ENCODE data around the gene EDDM3A. TPM values are rescaled to one million over a fixed set of nuclear protein-coding genes. Genes with fewer than 3 reads are reported as not detected.

EDDM3A gene
- polyA plus RNA-seq, 1 donor from 2014 or later: not detected

GRCh38 chr14:20787025-20787424, 41.3 kb downstream of the EDDM3A start:
- no peaks in the 10 kb centered on the region for H3K79me2 ChIP-seq (replicated peaks; ENCODE audit: insufficient read depth, low read length)
- H3K9me3 ChIP-seq (ENCODE audit: low read length): no peaks in the 10 kb centered on the region
- H3K4me2 ChIP-seq (ENCODE audit: low read length): no peak overlapping the region
- no peaks in the 10 kb centered on the region for H3K36me3 ChIP-seq (ENCODE audit: insufficient read depth, low read length)
- no peaks in the 10 kb centered on the region for H3K9me2 ChIP-seq (ENCODE audit: insufficient read depth, low read length)
- no peak overlapping the region for H2AFZ ChIP-seq (ENCODE audit: low read depth, low read length)
- H4K20me1 ChIP-seq (ENCODE audit: insufficient read depth): no peaks in the 10 kb centered on the region
- H3K4me3 ChIP-seq (ENCODE audit: low read length): no peak overlapping the region
- no peak overlapping the region for H3K27ac ChIP-seq (ENCODE audit: low read length)
- H3F3A ChIP-seq (ENCODE audit: insufficient read depth, low read length, poor library complexity, severe bottlenecking): no peaks in the 10 kb centered on the region
- H3K27me3 ChIP-seq (ENCODE audit: insufficient read depth, low read depth, low read length): no peaks in the 10 kb centered on the region
- TF ChIP-seq POLR2AphosphoS5 (IDR thresholded peaks at IDR 0.05) (no peak), SMC3 (conservative IDR thresholded peaks at IDR 0.05; ENCODE audit: poor library complexity) (no peak), MXI1 (conservative IDR thresholded peaks at IDR 0.05; ENCODE audit: poor library complexity, severe bottlenecking) (no peak), RAD21 (conservative IDR thresholded peaks at IDR 0.05) (no peak), CTCF (IDR thresholded peaks at IDR 0.05; ENCODE audit: poor library complexity, severe bottlenecking) (no peak), EZH2 (IDR thresholded peaks at IDR 0.05; ENCODE audit: borderline replicate concordance, insufficient read depth, low read length, poor library complexity, severe bottlenecking) (no peak), TAF1 (IDR thresholded peaks at IDR 0.05; ENCODE audit: low read depth) (no peak), EP300 (conservative IDR thresholded peaks at IDR 0.05; ENCODE audit: poor library complexity, severe bottlenecking) (no peak)
- TF ChIP-seq, protein P1, sequence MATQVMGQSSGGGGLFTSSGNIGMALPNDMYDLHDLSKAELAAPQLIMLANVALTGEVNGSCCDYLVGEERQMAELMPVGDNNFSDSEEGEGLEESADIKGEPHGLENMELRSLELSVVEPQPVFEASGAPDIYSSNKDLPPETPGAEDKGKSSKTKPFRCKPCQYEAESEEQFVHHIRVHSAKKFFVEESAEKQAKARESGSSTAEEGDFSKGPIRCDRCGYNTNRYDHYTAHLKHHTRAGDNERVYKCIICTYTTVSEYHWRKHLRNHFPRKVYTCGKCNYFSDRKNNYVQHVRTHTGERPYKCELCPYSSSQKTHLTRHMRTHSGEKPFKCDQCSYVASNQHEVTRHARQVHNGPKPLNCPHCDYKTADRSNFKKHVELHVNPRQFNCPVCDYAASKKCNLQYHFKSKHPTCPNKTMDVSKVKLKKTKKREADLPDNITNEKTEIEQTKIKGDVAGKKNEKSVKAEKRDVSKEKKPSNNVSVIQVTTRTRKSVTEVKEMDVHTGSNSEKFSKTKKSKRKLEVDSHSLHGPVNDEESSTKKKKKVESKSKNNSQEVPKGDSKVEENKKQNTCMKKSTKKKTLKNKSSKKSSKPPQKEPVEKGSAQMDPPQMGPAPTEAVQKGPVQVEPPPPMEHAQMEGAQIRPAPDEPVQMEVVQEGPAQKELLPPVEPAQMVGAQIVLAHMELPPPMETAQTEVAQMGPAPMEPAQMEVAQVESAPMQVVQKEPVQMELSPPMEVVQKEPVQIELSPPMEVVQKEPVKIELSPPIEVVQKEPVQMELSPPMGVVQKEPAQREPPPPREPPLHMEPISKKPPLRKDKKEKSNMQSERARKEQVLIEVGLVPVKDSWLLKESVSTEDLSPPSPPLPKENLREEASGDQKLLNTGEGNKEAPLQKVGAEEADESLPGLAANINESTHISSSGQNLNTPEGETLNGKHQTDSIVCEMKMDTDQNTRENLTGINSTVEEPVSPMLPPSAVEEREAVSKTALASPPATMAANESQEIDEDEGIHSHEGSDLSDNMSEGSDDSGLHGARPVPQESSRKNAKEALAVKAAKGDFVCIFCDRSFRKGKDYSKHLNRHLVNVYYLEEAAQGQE (IDR thresholded peaks at IDR 0.05; ENCODE audit: borderline replicate concordance): no peak
- no peak overlapping the region for H3K9ac ChIP-seq (ENCODE audit: low read length)

DNA sequence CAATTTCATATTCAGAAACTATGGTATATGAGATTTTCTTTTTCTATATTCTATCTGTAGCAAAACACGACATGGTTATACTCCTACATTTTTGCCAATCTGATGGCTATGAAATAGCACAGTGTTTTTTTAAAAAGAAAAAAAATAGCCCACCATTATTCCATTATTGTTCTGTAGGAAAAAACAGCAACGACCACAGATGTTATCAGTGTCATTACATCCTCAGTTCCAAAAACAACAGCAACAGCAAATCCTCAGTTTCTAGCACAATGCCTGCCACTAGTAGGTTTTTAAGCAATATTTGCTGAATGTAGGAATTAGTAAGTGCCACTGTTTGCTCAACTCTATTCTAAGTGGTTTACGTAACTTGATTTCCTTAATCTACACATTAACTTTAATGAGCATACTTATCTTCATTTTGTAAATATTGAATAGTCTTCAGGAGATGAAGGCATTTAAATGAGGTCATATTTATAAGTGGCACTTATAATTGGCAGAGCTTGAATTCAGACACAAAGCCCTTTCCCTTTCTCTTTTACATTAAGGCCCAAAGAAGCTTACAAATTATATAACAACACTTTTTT, 43.6 kb downstream of the EDDM3A start:
- H3K36me3 ChIP-seq (ENCODE audit: insufficient read depth, low read length): no peaks in the 10 kb centered on the region
- no peaks in the 10 kb centered on the region for H3K79me2 ChIP-seq (replicated peaks; ENCODE audit: insufficient read depth, low read length)
- H3K9me2 ChIP-seq (ENCODE audit: insufficient read depth, low read length): no peaks in the 10 kb centered on the region
- no peak overlapping the region for H3K9ac ChIP-seq (ENCODE audit: low read length)
- TF ChIP-seq RAD21 (conservative IDR thresholded peaks at IDR 0.05) (no peak), EZH2 (IDR thresholded peaks at IDR 0.05; ENCODE audit: borderline replicate concordance, insufficient read depth, low read length, poor library complexity, severe bottlenecking) (no peak), SMC3 (conservative IDR thresholded peaks at IDR 0.05; ENCODE audit: poor library complexity) (no peak), TAF1 (IDR thresholded peaks at IDR 0.05; ENCODE audit: low read depth) (no peak)
- TF ChIP-seq, protein P1 (IDR thresholded peaks at IDR 0.05; ENCODE audit: borderline replicate concordance): no peak
- no peaks in the 10 kb centered on the region for H3K9me3 ChIP-seq (ENCODE audit: low read length)
- no peak overlapping the region for H3K4me2 ChIP-seq (ENCODE audit: low read length)
- H4K20me1 ChIP-seq (ENCODE audit: insufficient read depth): no peaks in the 10 kb centered on the region
- H3K27ac ChIP-seq (ENCODE audit: low read length): no peak overlapping the region
- no peaks in the 10 kb centered on the region for H3F3A ChIP-seq (ENCODE audit: insufficient read depth, low read length, poor library complexity, severe bottlenecking)
- H2AFZ ChIP-seq (ENCODE audit: low read depth, low read length): no peak overlapping the region
- no peaks in the 10 kb centered on the region for H3K27me3 ChIP-seq (ENCODE audit: insufficient read depth, low read depth, low read length)
- no peak overlapping the region for H3K4me3 ChIP-seq (ENCODE audit: low read length)
